ENCODE measurements around the gene UNG.
"Not testable (repeated sequence)": the region's sequence is repeated elsewhere in the genome, so short reads cannot be mapped to it uniquely, and the experiment has no call there.

UNG gene

GRCh38 chr12:109139791-109140190 lies 42.4 kb downstream of the UNG start:
- H3K4me3 ChIP-seq (ENCODE audit: low read length), result no peak overlapping the region
- no peak for DNase-seq (ENCODE audit: low read depth)
- TF ChIP-seq CTCF (conservative IDR thresholded peaks at IDR 0.05; ENCODE audit: low read length), result no peak

GRCh38 chr12:109140560-109140959 lies 43.2 kb downstream of the UNG start:
- DNase-seq (ENCODE audit: low read depth), result no peak
- no peak overlapping the region for H3K4me3 ChIP-seq (ENCODE audit: low read length)
- TF ChIP-seq CTCF (conservative IDR thresholded peaks at IDR 0.05; ENCODE audit: low read length), result no peak

GRCh38 chr12:109144224-109144623 lies 46.8 kb downstream of the UNG start:
- TF ChIP-seq CTCF (conservative IDR thresholded peaks at IDR 0.05; ENCODE audit: low read length), result no peak
- no peak for DNase-seq (ENCODE audit: low read depth)
- no peak overlapping the region for H3K4me3 ChIP-seq (ENCODE audit: low read length)

GRCh38 chr12:109147126-109147525 lies 49.7 kb downstream of the UNG start:
- H3K4me3 ChIP-seq (ENCODE audit: low read length); DNase-seq (ENCODE audit: low read depth): not testable (repeated sequence)

GRCh38 chr12:109147954-109148353 lies 50.6 kb downstream of the UNG start:
- no peak for TF ChIP-seq CTCF (conservative IDR thresholded peaks at IDR 0.05; ENCODE audit: low read length)
- DNase-seq (ENCODE audit: low read depth), result peak; percentile 90
- no peak overlapping the region for H3K4me3 ChIP-seq (ENCODE audit: low read length)

- no peak overlapping the region for H3K4me3 ChIP-seq (ENCODE audit: low read length)
- TF ChIP-seq CTCF (conservative IDR thresholded peaks at IDR 0.05; ENCODE audit: low read length), result no peak
- no peak for DNase-seq (ENCODE audit: low read depth)
These were observed 52.8 kb downstream of the UNG start for GRCh38 chr12:109150124-109150640.

GRCh38 chr12:109151457-109151856 lies 54.1 kb downstream of the UNG start:
- no peak for TF ChIP-seq CTCF (conservative IDR thresholded peaks at IDR 0.05; ENCODE audit: low read length)
- no peak overlapping the region for H3K4me3 ChIP-seq (ENCODE audit: low read length)
- no peak for DNase-seq (ENCODE audit: low read depth)

All from AG10803 (cell line).